Small intestine (tissue), 7 donors: Measurements from ENCODE around the gene MLLT3. TPM values are rescaled to one million over a fixed set of nuclear protein-coding genes. Genes with fewer than 3 reads are reported as not detected.

Source experiments
- DNase-seq, 2 donors: peaks; one replicate each; pipeline versions ENCODE4 v3.0.0 to v3.0.0-alpha.2; 2013
- FAIRE-seq: peaks from 2 replicates; lab custom pipeline; 2012; peaks lifted over from hg19 to GRCh38; lab: Jason Lieb, UNC
- H3K27ac ChIP-seq, 3 donors: one replicate each; pipeline ENCODE4 v1.5.1; 2013; ENCODE audit warnings: low read length in 2 of 3, mild to moderate bottlenecking in 2 of 3, control low read depth in 1 of 3, inconsistent platforms in 1 of 3, low read depth in 1 of 3, moderate library complexity in 1 of 3
- H3K27me3 ChIP-seq, 3 donors: one replicate each; pipeline ENCODE4 v1.6.1; 2013; ENCODE audit warnings: low read length in 3 of 3, inconsistent platforms in 1 of 3; ENCODE audit not compliant: control insufficient read depth in 3 of 3, insufficient read depth in 3 of 3
- H3K36me3 ChIP-seq, 3 donors: one replicate each; pipeline ENCODE4 v1.6.1; 2013; ENCODE audit warnings: low read length in 3 of 3, inconsistent platforms in 1 of 3, low read depth in 1 of 3, mild to moderate bottlenecking in 1 of 3, moderate library complexity in 1 of 3; ENCODE audit not compliant: control insufficient read depth in 3 of 3, insufficient read depth in 2 of 3
- H3K4me1 ChIP-seq, 3 donors: one replicate each; pipeline ENCODE4 v1.6.1; 2013; ENCODE audit warnings: low read length in 2 of 3, inconsistent platforms in 1 of 3, low read depth in 1 of 3, mild to moderate bottlenecking in 1 of 3, moderate library complexity in 1 of 3; ENCODE audit not compliant: control insufficient read depth in 3 of 3, insufficient read depth in 2 of 3
- H3K4me3 ChIP-seq, 3 donors: one replicate each; pipeline ENCODE4 v1.5.1; 2013; ENCODE audit warnings: low read length in 3 of 3, control low read depth in 1 of 3, inconsistent platforms in 1 of 3, low read depth in 1 of 3, mild to moderate bottlenecking in 1 of 3, moderate library complexity in 1 of 3
- H3K9me3 ChIP-seq, 2 donors: one replicate each; pipeline ENCODE4 v1.6.1; 2013; ENCODE audit warnings: low read depth in 1 of 2, low read length in 1 of 2; ENCODE audit not compliant: control insufficient read depth in 2 of 2, insufficient read depth in 1 of 2
- WGBS, 3 donors: extraction: QIAGEN DNeasy Blood & Tissue Kit; methylation state at CpG; one replicate each; pipeline ENCODE4 v1.1.7; 2013; 5-methylcytosine and 5-hydroxymethylcytosine counted together
- polyA plus RNA-seq, 4 donors: library from polyadenylated mRNA; stranded (reverse) in 3 of 4; unstranded in 1 of 4; fragments of 200-250 nt in 3 of 4; fragments of 120-200 nt in 1 of 4; gene quantifications; one replicate each; pipeline versions ENCODE4 v1.2.1 to v1.2.3, GENCODE V29; 2013
- donor health status: healthy with polysubstance abuse.
- donor health status: control.
- donor health status: control.
- donor health status: Bipolar disorder and iron deficiency.
- donor health status: healthy.

The MLLT3 gene
- polyA plus RNA-seq, 4 donors = 8.9 to 34.5 (median 14.0) TPM

DNA sequence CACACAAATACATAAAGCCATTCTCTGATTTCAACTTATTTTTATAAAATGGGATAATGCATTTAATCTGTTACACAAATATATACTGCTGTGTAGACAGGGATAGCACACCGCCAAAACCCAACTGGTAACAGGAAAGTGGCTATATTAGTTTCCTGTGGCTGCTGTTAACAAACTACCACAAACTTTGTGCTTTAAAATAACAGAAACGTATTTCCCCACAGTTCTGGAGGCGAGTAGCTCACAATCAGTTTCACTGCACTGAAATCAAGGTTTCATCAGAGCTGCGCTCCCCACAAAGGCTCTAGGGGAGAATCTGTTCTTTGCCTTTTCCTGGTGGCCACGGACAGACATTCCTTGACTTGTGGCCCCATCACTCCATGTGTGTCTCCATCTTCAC, 94.0 kb downstream of the MLLT3 start:
- H3K4me3 ChIP-seq = no peak overlapping the region
- WGBS, 3 donors = 83 to 93% (median 85%) methylated on average over 5 of the region's 5 CpGs
- no peak for FAIRE-seq

GRCh38 chr9:20526500-20527319, 95.6 kb downstream of the MLLT3 start:
- Histone ChIP-seq H3K4me1 (no peaks in the 10 kb centered on the region), H3K4me3 (no peak overlapping the region), H3K27me3 (no peaks in the 10 kb centered on the region), H3K27ac (no peak overlapping the region), H3K36me3 (no peaks in the 10 kb centered on the region), H3K9me3 (no peaks in the 10 kb centered on the region)
- FAIRE-seq (no peak), DNase-seq (peak in 1 of 2 donors; percentile 38)
- 67 to 85% (median 78%) methylated on average over 1 of the region's 1 CpG for WGBS, 3 donors

More for the DNA sequence above, 94.0 kb downstream of the MLLT3 start:
- no peaks in the 10 kb centered on the region for H3K27me3 ChIP-seq
- no peaks in the 10 kb centered on the region for H3K9me3 ChIP-seq
- H3K36me3 ChIP-seq = no peaks in the 10 kb centered on the region
- no peak overlapping the region for H3K27ac ChIP-seq
- H3K4me1 ChIP-seq = no peaks in the 10 kb centered on the region
- no peak for DNase-seq

GRCh38 chr9:20524776-20525175, 97.5 kb downstream of the MLLT3 start:
- no peak for DNase-seq
- no peak overlapping the region for H3K27ac ChIP-seq
- no peaks in the 10 kb centered on the region for H3K4me1 ChIP-seq
- FAIRE-seq = no peak
- no peaks in the 10 kb centered on the region for H3K9me3 ChIP-seq
- 92 to 98% (median 93%) methylated on average over 2 of the region's 2 CpGs for WGBS, 3 donors
- no peaks in the 10 kb centered on the region for H3K36me3 ChIP-seq
- H3K4me3 ChIP-seq = no peak overlapping the region
- H3K27me3 ChIP-seq = no peaks in the 10 kb centered on the region

DNA sequence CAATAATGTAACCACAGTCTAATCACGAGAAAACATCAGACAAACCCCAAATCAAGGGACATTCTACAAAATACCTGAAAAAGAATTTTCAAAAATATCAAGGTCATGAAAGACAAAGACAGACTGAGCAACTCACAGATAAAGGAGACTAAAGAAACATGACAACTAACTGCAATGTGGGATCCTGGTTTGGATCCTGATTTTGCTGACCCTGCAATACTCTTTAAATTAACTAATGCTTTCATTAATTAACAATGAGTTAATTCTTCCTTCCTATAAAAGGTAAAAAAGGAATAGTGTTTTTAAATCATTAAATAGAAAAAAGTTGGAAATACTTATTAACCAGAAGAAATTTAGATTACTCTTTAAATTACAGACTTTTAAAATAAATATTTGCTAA, 103.6 kb downstream of the MLLT3 start:
- Histone ChIP-seq H3K27me3 (no peaks in the 10 kb centered on the region), H3K36me3 (no peaks in the 10 kb centered on the region), H3K4me3 (no peak overlapping the region), H3K27ac (no peak overlapping the region), H3K9me3 (no peaks in the 10 kb centered on the region), H3K4me1 (peaks cover 0 to 8% (median 3%) of the 10 kb centered on the region in 3 donors)
- DNase-seq = no peak
- FAIRE-seq = no peak
- 90 to 100% (median 95%) methylated on average over 1 of the region's 1 CpG for WGBS, 3 donors

GRCh38 chr9:20513126-20513913, 109.0 kb downstream of the MLLT3 start:
- DNase-seq (no peak), FAIRE-seq (no peak)
- H3K4me3 ChIP-seq = no peak overlapping the region
- H3K27ac ChIP-seq = no peak overlapping the region
- H3K9me3 ChIP-seq = no peaks in the 10 kb centered on the region
- peaks cover 3 to 9% (median 8%) of the 10 kb centered on the region in 3 donors for H3K4me1 ChIP-seq
- no peaks in the 10 kb centered on the region for H3K27me3 ChIP-seq
- WGBS, 3 donors = 92 to 96% (median 92%) methylated on average over 11 of the region's 11 CpGs
- H3K36me3 ChIP-seq = no peaks in the 10 kb centered on the region

GRCh38 chr9:20512636-20513035, 109.7 kb downstream of the MLLT3 start:
- H3K27me3 ChIP-seq = no peaks in the 10 kb centered on the region
- no peaks in the 10 kb centered on the region for H3K9me3 ChIP-seq
- FAIRE-seq (no peak), DNase-seq (no peak)
- peaks cover 3 to 12% (median 8%) of the 10 kb centered on the region in 3 donors for H3K4me1 ChIP-seq
- H3K36me3 ChIP-seq = no peaks in the 10 kb centered on the region
- H3K4me3 ChIP-seq = no peak overlapping the region
- WGBS, 3 donors = 38 to 59% (median 45%) methylated on average over 2 of the region's 2 CpGs
- no peak overlapping the region for H3K27ac ChIP-seq

DNA sequence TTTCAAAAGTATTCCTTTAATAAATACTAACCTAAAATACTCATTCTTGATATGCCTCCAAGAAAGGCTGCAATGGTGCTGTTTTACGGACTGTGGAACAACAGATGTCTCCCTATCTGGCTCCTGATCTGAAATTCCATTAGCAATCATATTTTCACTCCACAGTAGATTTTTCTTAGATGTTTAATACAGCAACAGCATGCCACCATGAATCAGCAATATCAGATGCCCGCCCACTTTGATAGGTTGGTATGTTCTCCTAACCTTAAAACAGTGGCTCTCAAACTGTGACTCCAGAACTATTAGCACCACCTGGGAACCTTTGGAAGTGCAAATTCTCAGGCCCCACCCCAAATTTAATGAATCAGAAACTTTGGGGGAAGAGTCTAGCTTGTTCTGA, 110.2 kb downstream of the MLLT3 start:
- 63 to 82% (median 70%) methylated on average over 2 of the region's 2 CpGs for WGBS, 3 donors
- H3K27ac ChIP-seq = no peak overlapping the region
- no peak for FAIRE-seq

GRCh38 chr9:20511686-20512085, 110.6 kb downstream of the MLLT3 start:
- H3K27me3 ChIP-seq = no peaks in the 10 kb centered on the region
- DNase-seq (no peak), FAIRE-seq (no peak)
- WGBS, 3 donors = 88 to 98% (median 94%) methylated on average over 1 of the region's 1 CpG
- H3K36me3 ChIP-seq = no peaks in the 10 kb centered on the region
- H3K4me3 ChIP-seq = no peak overlapping the region
- H3K4me1 ChIP-seq = peaks cover 3 to 12% (median 8%) of the 10 kb centered on the region in 3 donors
- H3K27ac ChIP-seq = no peak overlapping the region
- no peaks in the 10 kb centered on the region for H3K9me3 ChIP-seq

More for the DNA sequence above, 110.2 kb downstream of the MLLT3 start:
- Histone ChIP-seq H3K9me3 (no peaks in the 10 kb centered on the region), H3K27me3 (no peaks in the 10 kb centered on the region), H3K36me3 (no peaks in the 10 kb centered on the region), H3K4me1 (peaks cover 3 to 12% (median 8%) of the 10 kb centered on the region in 3 donors), H3K4me3 (no peak overlapping the region)
- DNase-seq = peak in 1 of 2 donors; percentile 16
